Activated CD8-positive, alpha-beta memory T cell treated with anti-CD3 and anti-CD28 coated beads, Interleukin-2, amount 50 U/mL, for 1 hour (primary cell): ENCODE results near the gene NIPAL4.
"Not testable (repeated sequence)": the region's sequence is repeated elsewhere in the genome, so short reads cannot be mapped to it uniquely, and the experiment has no call there.

Source experiments
- DNase-seq: peaks from one replicate; pipeline ENCODE4 v3.0.0-alpha.2; 2020; ENCODE audit errors: extremely low read depth

Gene NIPAL4

DNA sequence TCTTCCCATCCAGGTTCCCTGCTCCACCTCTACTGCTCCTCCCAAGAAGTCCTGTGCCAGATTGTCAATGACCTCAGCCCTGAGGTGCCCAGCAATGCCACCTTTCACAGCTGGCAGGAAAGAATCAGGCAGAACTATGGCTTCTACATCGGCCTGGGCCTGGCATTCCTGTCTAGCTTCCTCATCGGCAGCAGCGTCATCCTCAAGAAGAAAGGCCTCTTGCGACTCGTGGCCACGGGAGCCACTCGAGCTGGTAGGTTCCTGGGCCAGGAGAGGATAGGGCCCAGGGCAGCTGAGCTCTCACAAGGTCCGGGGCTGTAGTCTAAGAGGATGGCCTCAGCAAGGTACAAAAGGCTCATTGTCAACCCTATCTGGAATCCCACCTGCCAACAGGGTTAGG, 3.1 kb downstream of the NIPAL4 start:
- DNase-seq = no peak

DNA sequence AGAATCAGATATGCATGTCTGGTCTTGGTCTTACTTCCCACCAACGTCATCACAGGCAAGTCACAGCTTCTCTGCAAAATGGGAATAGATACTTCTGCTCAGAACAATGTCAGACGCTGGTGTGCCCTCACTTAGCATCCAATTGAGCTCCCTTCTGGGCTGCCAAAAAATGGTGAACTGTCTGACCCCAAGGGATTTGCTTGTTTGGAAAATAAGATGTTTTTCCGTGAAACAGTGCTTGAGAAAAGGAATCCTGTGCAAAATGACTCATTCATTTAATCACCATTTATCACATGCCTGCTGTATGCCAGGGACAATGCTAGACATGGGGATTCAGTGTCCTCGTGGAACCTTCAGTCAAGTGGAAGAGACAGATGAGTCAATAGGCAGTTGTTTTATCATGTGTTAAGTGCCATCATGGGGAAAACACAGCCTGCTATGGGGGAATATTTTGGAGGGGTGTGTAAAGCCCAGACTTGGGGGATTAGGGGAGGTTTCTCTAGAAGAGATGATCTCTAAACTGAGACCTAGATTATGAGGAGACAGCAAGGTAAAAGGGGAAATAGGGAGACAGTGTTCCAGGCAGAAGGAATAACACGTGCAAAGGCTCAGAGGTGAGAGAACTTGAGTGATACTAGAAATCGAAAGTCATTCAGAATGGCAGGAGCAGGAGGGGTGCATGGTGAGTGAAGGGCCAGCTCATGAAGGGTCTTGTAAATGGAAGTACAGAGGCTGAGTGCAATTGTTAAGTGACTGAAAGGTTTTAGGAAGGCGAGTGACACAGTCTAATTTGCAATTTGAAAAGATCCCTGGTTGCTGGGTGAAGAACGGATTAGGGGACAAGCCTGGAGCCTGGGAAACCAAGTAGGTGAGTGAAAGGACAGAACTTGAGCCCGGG, 3.9 kb downstream of the NIPAL4 start:
- no peak for DNase-seq

DNA sequence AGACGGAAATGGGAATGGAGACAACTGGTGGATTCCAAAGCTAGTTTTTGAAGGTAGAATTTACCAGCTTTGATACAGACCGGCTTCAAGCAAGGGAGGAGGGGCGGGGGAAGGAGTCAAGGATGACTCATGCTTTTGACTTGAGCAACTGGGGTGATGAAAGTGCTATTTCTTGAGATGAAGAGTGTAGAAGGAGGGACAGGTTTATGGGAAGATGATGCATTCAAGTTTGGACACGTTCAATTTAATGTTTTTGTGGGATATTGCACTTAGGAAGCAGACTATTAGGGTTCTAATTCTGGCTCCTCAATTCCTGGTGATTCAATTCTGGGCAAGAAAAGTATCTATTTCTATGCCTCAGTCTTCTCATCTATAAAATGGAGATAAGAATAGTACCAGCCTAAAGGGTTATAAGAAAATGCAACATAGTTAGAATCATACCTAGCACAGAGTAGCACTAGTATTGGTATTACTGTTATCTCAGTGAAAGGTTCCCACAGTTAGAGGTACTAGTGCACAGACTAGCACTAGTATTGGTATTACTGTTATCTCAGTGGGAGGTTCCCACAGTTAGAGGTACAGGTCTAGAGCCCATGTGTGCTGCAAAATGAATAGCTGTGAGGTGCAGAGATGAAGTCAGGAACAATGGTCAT, 4.6 kb downstream of the NIPAL4 start:
- no peak for DNase-seq

DNA sequence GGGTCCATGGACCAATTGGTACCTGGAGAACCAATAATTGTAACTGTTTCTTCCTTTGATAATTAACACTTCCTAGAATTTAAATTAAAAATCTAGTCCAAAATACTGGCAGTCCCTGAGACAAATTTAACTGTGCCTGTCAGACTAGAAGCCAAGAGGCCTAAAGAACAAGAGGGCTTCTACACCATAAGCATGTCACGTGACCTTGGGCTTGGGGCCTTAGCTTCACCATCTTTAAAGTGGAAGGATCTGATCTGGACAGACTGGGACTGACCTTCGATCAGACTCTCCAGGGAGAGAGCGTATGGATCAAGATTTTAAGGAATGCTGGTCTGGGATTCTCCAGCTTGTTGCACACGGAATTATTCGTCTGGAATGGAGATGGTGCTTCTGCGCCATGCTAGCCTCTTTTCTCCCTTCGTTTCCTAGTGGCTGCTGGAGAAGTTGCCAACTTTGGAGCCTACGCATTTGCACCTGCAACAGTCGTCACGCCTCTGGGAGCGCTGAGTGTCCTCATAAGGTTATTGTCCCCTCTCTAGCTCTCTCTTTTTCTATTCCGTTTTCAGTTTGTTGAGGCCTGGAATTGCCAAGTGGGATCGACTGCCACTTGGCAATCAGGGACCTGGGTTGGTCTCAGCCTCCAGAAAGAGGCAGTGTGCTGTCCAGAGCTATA, 8.4 kb downstream of the NIPAL4 start:
- no peak for DNase-seq

DNA sequence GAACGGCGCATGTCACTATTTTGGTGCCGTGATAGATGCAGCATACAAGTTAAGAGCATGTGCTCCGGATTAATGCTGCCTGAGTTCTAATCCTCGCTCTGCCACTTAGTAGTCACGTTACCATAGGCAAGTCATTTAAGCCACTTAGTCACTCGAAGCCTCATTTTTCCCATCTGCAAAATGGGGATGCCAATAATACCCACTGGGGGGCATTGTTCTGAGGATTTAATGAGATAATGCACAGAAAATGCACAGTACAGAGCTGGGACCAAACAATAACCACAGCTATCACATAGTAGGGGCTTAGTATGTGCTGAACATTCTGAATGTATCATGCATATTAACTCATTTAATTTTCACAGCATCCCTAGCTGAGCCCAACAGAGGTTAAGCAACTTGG, 9.1 kb downstream of the NIPAL4 start:
- no peak for DNase-seq

DNA sequence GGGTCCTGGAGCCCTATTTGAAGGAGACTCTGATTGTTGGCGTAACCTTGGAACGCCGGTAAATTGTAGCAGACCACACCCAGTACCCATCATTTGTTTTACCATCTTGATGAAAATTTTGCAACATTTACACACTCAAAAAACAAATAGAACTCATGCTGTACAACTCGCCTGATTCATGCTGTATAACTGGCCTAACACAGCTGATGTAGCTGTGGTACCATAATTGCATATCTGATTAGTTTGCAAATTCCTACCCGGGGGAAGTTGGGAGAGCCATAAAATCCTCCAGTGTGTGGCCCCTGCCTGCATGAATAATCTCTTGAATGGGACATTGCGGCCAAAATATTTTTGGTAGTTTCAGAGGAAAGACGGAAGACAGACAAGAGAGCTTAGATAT, 9.7 kb downstream of the NIPAL4 start:
- DNase-seq = no peak

DNA sequence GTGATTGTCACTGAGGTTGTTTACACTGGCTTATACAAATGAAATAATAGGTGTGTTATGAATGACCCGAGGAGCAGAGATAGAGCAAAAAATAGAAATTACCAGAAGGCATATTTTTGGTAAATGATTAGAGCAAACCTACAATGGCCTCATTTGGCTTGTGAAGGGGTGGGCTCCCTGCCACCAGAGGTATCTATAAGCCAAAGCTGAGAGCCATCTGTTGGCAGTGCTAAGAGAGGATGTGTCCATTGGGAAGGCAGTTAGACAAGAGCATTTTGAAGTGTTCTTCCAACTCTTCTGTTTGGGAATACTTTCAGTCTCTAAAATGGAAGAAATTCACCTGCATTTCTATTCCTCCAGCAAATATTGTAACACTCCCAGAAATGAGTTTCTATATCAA, 10.6 kb downstream of the NIPAL4 start:
- no peak for DNase-seq

DNA sequence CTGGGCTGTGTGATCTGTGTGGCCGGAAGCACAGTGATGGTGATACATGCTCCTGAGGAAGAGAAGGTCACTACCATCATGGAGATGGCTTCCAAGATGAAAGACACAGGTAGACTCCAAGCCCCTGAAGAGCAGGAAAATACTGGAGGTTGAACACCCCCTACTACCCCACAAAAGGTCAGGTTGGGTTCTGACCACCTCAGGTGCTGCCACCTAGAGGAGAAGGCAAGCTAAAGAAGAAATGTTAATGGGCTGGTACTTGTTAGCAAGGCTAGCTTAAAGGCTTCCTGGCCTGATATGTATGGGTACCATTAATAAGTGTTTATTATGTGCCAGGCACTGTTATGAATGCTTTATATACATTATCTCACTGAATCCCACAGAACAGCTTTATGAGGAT, 11.7 kb downstream of the NIPAL4 start:
- no peak for DNase-seq

DNA sequence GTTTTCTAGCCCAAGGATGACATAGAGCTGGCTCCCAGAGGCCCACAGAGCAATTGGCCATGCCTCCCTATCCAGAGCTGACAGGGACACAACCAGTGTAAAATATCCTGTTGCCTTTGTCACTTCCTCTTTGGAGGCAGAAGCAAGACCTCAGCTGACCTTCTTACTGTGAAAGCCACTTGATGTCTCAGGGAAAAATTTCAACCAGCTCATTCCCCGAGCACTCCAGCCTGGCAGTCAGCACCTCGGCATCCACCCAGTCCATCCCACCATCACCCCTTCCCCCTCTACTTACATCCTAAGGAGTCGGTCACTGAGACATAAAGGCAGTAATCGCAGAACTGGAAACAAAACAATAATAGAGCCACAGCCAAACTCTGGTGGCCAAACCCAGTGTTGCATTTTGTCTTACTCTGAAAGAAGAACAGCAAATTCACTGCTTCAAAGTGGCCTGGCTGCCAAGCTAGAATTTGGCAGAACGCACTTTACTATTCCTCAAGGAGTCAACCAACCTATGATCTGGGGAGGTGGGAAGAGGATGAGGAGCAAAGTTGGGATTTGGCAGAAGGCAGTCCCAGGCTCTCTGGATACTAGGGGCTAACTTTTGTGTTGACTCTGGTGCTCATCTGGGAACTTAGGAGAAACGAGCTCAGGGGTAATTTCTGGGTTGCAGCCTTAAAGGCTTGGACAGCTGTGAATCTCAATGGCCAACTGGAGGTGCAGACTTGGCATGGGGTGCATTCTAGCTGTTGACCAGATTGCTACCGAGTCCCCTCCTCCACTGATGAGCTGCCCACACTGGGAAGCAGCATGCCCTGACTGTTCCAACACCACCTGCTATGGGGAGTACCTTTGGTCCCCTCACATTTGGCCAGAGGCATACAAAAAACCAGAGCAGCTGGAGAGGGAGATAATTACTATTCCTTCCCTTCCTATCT, 13.6 kb downstream of the NIPAL4 start:
- DNase-seq = no peak

DNA sequence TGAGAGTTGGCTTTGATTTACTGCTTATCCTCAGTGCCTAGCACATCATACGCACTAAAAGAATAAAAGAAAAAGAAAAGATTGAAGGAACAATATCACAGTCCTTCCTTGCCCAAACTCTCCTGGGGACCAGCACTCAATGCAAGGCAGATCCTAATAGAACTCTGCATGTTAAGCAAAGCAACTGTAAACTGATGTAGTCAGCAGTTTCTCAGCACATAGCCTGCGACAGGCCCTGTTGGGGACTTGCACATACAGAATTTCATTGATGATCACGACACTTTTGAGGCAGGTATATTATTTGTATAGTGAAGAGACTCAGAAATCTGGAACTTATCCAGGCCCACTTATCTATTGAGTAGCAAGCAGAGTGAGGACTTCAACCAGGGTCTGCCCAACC, 15.4 kb downstream of the NIPAL4 start:
- no peak for DNase-seq

DNA sequence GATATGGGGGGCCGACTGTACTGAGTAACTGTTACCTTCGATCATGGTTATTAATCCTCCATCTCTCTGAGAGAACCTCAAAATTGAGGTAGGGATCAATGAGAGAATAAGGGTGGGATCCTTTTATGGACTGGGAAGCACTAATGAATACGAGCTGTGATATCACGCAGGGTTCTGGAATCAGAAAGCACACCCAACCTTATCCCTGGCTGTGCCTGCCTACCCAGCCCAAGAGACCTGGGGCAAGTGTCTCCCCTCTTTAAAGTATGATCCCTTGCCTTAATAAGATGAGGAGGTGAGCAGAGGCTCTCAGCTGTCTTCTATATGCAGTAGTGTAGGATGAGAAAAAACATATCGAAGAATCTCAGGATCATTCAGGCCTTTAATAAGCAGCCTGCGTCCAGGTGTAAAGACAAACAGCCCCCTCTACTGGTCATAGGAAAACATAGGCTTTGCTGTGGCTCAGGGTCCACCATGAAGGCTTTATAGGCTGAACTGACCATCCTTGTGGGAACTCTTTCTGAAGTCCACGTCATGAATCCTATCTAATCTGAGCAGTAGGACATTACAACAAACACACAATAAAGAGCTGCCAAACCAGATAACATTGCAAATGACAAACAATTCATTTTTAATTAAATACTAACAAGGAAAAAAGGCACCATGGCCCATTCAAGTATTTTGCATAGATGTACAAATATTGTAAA, 16.8 kb downstream of the NIPAL4 start:
- no peak for DNase-seq

DNA sequence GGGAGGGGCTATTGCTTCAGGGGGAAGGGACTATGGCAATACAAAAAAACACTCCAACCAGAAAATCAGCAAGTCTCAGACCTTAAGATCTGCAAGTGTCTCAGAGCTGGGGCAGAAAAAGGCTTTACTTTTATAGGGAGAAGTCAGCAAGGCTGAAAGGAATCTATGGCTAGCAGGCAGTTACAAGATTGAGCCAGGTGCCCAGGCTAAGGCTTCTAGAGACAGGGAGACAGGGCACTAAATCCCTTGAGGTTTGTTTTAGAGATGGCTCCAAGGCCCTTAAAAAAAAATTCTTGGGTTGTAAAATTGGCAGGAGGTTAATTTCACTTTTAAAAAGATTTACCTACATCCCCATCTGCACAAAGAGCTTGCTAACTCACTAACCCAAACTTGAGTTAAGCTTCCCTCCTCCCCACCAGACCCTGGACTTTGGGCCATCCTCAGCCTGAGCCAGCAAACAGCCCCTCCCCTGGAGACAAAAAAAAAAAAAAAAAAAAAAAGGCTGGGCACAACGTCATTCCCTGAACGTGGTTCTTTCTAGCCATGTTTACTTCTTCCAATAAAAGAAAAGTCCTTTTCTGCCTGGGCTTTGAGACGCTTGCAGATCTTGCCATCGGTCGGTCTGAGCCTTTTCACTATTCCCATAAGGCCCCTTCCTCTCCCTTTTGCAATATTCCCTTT, 17.9 kb downstream of the NIPAL4 start:
- no peak for DNase-seq

DNA sequence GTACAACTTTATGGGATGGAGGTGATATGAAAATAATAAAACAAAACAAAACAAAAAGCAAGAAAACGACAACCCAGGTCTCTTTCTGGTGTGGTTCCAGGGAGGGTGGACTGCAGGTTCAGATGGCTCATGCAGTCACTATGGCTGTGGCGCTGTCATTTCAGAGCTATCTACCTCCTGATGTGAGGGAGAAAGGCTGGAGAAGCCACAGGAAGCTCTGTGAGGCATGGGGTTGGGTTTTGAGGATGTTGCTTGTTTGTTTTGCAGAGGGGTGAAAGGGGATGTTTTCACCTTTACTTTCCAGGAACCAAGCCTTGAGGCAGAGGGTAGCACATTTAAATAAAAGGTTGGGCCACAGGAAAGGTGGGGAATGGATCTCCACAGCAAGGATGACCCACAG, 18.7 kb downstream of the NIPAL4 start:
- DNase-seq = no peak

DNA sequence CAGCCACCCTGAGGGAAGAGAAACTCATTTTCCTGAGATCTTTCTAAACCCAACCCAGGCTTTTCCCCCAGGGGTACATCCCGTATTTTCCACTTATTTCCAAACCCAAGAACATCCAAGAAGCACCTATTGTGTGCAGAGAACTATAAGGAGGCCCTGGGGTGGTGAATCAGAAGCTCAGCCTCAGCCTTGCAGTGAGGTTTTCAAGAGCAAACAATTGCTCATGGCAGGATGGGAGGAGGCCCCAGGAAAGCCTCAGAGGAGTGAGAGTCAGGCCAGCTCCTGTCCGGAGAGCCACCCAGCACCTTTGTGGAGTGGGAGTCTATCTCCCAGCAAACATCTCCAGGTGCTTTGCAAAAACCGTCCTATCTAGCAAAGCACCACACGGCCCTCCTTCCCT, 19.2 kb downstream of the NIPAL4 start:
- DNase-seq = no peak

DNA sequence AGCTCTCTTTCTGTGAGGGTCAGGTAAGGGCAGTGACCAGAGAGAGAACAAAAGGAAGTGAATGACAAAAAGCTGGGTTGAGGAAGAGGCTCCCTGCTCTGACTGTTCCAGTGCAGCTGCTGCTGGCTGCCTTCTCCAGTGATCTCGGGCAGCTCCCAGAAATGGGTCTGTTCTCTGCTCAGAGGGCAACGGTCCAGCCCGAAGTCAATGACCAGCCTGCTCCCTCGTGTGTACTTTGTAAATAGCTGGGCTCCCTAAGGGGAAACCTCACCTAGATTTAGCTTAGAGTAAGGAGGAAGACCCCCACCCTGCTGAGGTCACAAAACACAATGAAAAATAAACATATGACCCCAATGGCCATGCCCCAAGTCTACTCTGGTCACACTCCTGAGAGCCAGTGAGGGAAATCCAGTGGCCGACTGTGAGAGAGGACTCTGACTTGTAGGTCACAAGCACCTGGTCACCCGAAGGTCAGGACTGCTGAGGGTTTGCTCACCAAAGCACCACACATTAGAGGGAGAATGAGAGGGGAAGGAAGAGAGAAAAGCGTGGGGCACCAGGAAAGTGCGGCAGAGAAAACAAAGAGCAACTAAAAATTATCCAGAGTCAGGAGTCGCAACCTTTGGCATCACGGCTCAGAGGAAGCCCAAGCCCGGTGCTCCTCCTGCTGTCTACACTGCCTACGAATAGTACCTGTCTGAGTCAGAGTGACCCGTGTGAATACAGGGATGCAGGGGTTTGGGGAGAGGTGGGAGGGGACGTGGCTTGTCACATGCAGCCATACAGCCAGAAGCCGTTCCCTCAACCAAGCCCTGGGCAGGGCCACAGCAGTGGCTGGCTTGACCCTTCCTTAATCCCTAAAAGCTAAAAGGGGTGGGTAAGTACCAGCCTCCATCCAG, 19.8 kb downstream of the NIPAL4 start:
- DNase-seq = no peak

DNA sequence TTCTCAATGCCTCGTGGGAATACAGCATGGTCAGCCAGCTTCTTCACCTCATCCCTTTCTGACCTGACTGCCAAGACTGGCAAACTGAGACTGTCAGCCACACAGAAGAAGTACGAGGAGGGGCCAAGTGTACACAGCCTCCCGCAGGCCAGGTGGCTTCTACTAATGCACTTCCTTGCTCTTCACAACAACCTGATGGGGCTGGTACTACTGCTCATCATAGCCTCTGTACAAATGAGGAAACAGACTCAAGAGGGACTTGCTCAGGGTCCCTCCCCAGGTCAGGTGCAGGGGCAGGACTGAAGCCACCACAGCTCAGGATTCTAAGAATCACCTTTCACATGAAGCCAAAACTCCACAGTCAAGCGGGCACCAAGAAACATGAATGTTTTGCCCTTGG, 21.3 kb downstream of the NIPAL4 start:
- DNase-seq = no peak

DNA sequence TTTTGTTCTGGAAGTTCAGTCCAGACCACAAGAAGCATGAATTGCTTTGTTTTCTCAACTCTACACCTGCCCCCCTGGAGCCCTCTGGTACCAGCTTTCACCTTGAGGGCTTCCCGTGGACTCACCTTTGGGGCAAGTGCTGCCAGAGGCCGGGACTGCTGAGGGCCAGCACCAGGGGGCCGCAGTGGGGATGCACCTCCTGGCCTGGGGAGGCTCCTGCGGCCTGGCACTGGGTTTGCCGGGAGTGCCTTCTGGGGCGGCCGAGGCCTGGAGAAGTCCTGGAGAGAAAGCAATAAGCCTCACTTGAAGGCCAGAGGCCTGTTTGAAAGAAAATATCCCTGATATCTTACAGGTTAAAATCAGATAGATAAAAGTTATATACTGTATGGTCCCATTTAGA, 21.7 kb downstream of the NIPAL4 start:
- DNase-seq = no peak

DNA sequence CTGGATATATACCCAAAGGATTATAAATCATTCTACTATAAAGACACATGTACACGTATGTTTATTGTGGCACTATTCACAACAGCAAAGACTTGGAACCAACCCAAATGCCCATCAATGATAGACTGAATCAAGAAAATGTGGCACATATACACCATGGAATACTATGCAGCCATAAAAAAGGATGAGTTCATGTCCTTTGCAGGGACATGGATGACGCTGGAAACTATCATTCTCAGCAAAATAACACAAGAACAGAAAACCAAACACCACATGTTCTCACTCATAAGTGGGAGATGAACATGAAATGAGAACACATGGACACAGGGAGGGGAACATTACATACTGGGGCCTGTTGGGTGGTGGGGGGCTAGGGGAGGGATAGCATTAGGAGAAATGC, 22.7 kb downstream of the NIPAL4 start:
- not testable (repeated sequence) for DNase-seq

DNA sequence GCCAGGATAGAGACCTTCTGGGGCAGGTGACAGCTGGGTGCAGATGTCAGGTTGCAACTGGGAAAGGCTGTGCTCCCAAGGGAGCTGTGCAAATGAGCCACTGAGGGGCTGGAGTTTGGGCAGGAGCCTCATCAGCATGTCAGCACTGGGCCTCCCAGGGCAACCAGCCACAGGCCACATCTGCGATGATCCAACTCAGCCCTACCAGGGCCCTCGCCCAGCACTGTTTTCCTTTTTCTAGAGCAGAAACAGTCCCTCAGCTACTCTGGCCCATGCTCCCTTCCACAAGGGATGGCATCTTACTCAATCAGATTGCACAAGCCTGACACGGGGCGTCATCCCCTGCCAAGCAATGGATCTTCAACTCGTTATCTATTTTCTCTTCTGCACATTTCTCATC, 24.8 kb downstream of the NIPAL4 start:
- no peak for DNase-seq

DNA sequence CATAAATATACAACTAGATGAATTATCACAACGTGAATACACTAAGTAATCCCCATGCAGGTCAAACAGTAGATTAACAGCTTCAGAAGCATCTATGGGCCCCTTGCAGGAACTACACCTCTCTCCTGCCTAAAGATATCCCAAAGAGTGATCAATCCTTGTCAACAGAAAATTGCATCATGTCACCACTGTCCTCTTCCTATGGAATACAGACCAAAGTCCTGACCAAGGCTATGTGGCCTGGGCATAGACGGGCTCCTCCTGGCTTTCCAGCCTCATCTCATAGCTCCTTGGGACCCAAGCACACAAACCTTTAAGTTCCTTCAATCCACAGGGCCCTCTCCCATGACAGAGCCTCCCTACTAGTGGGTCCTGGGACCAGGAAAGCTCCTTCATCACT, 25.3 kb downstream of the NIPAL4 start:
- no peak for DNase-seq
